T-cell (primary cell): Measurements from ENCODE around the gene FHIT. TPM values are rescaled to one million over a fixed set of nuclear protein-coding genes. Genes with fewer than 3 reads are reported as not detected.

Experiments
- ATAC-seq, 4 experiments: fragments of 200-7000 bp in 3 of 4; fragments of 150-1000 bp in 1 of 4; cut with Tn5 transposase; replicated peaks in 1 of 4; 1 replicate in 3 of 4; 2 replicates in 1 of 4; pipeline ENCODE4 v1.10.0; 2021; ENCODE audit warnings: moderate library complexity in 3 of 4, mild to moderate bottlenecking in 2 of 4, moderate number of reproducible peaks in 1 of 4
- CTCF ChIA-PET, 2 donors: fragments of 300-600 bp; sonication (Branson Sonifier 250); formaldehyde crosslinking; loops; one replicate each; lab custom pipeline; 2022; ENCODE audit warnings: antibody characterized with exemption in 2 of 2; lab: Charles Lee
- POLR2A ChIA-PET, 2 donors: fragments of 300-600 bp; sonication (Branson Sonifier 250); formaldehyde crosslinking; loops; one replicate each; lab custom pipeline; 2022; ENCODE audit warnings: antibody characterized with exemption in 2 of 2; lab: Charles Lee
- DNase-seq, 35 experiments: peaks; one replicate each; pipeline versions ENCODE4 v3.0.0 to v3.0.0-alpha.2; 2013 to 2023
- H3K27ac ChIP-seq: one replicate; pipeline ENCODE4 v1.5.1; 2013; ENCODE audit warnings: low read length
- H3K27me3 ChIP-seq, 2 experiments: replicated peaks in 1 of 2; 1 replicate in 1 of 2; 2 replicates in 1 of 2; pipeline versions ENCODE4 v1.6.1 to v1.7.0; 2013; ENCODE audit warnings: low read length in 1 of 2, mixed read lengths in 1 of 2; ENCODE audit not compliant: control insufficient read depth in 2 of 2, insufficient read depth in 2 of 2; ENCODE audit errors: extremely low read depth in 1 of 2
- H3K36me3 ChIP-seq, 2 donors: 1 replicate in 1 of 2; 2 replicates in 1 of 2; pipeline versions ENCODE4 v1.6.1 to v1.7.0; 2013; ENCODE audit warnings: low read length in 1 of 2; ENCODE audit not compliant: control insufficient read depth in 2 of 2, insufficient read depth in 1 of 2; ENCODE audit errors: extremely low read depth in 1 of 2
- H3K4me1 ChIP-seq, 2 experiments: 1 replicate in 1 of 2; 2 replicates in 1 of 2; pipeline versions ENCODE4 v1.6.1 to v1.7.0; 2013; ENCODE audit warnings: low read length in 2 of 2, mixed read lengths in 1 of 2; ENCODE audit not compliant: insufficient read depth in 2 of 2, control insufficient read depth in 1 of 2; ENCODE audit errors: extremely low read depth in 1 of 2
- H3K4me3 ChIP-seq, 2 donors: 1 replicate in 1 of 2; 2 replicates in 1 of 2; pipeline versions ENCODE4 v1.5.1 to v1.7.0; 2013; ENCODE audit warnings: mild to moderate bottlenecking in 2 of 2, low read length in 1 of 2, moderate library complexity in 1 of 2; ENCODE audit not compliant: control insufficient read depth in 1 of 2; ENCODE audit errors: extremely low read depth in 1 of 2
- H3K9me3 ChIP-seq: 2 replicates; pipeline ENCODE4 v1.7.0; 2013
- H3K27ac Mint-ChIP-seq, 2 donors: one replicate each; pipeline ENCODE4 v1.8.0; 2020 to 2021; ENCODE audit warnings: mild to moderate bottlenecking in 2 of 2, mixed read lengths in 2 of 2
- H3K27me3 Mint-ChIP-seq, 2 donors: one replicate each; pipeline ENCODE4 v1.8.0; 2021 to 2022; ENCODE audit warnings: mixed read lengths in 2 of 2
- H3K36me3 Mint-ChIP-seq: one replicate; pipeline ENCODE4 v1.8.0; 2021; ENCODE audit warnings: mixed read lengths
- H3K4me1 Mint-ChIP-seq, 3 donors: one replicate each; pipeline ENCODE4 v1.8.0; 2020 to 2022; ENCODE audit warnings: mixed read lengths in 3 of 3, mild to moderate bottlenecking in 1 of 3
- H3K4me3 Mint-ChIP-seq, 3 donors: one replicate each; pipeline ENCODE4 v1.8.0; 2020 to 2022; ENCODE audit warnings: mild to moderate bottlenecking in 3 of 3, mixed read lengths in 3 of 3, moderate library complexity in 3 of 3
- H3K9me3 Mint-ChIP-seq, 3 donors: one replicate each; pipeline ENCODE4 v1.8.0; 2020 to 2022; ENCODE audit warnings: mixed read lengths in 3 of 3
- WGBS: methylation state at CpG from one replicate; pipeline ENCODE4 v1.1.5; 2013; ENCODE audit warnings: missing lambda C conversion rate; ENCODE audit not compliant: insufficient coverage; 5-methylcytosine and 5-hydroxymethylcytosine counted together
- total RNA-seq, 35 experiments: library from RNA in 6 of 35; stranded (reverse) in 6 of 35; fragments of 120-200 nt in 1 of 35; gene quantifications; one replicate each; pipeline versions ENCODE4 v1.2.1 to v1.2.4 and lab custom pipeline; 2013 to 2026

FHIT gene
- total RNA-seq, 5 donors from 2014 or later (not counting 1 experiment from before 2014, with no cell fraction given), result 33.1 to 197 (median 78.3) TPM

DNA sequence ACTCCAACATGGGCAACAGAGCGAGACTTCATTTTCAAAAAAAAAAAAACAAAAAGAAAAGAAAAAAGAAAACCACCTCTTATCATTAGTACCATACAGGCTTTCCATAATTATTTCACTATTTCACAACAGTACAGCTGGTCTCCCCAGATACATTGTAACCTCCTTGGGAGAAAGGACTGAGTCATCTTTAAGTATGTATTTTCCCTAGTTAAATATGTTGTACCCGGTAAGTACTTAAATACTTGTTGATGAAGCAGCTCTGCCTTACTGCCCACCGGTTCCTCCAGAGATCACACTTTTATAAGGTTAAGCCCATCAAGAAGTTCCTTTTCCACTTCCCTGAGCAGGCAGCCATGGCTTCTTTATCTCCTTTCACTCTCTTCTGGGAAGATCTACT, 1412.0 kb downstream of the FHIT start:
- ATAC-seq, result no peak
- Histone ChIP-seq H3K9me3 (no peaks in the 10 kb centered on the region), H3K4me3 (no peak overlapping the region), H3K4me1 (peaks cover 9 to 12% of the 10 kb centered on the region in 2 experiments), H3K27ac (no peak overlapping the region), H3K36me3 (no peaks in the 10 kb centered on the region), H3K27me3 (no peaks in the 10 kb centered on the region)
- no peak for DNase-seq
- H3K36me3 Mint-ChIP-seq, result peaks cover 29% of the 10 kb centered on the region
- peaks cover 0 to 8% (median 0%) of the 10 kb centered on the region in 3 donors for H3K9me3 Mint-ChIP-seq
- no peak overlapping the region for H3K4me3 Mint-ChIP-seq
- POLR2A ChIA-PET, result no interaction called here
- peaks cover 21 to 52% (median 42%) of the 10 kb centered on the region in 3 donors for H3K4me1 Mint-ChIP-seq
- CTCF ChIA-PET, result interaction anchor here (0.5 to 1.9 kb wide), 2 partner anchors 19 to 31 kb away, joined by 5 to 10 read pairs; no protein-coding TSS in a partner anchor
- no peaks in the 10 kb centered on the region for H3K27me3 Mint-ChIP-seq
- WGBS, result 86% methylated on average over 2 of the region's 3 CpGs
- peak overlapping the region in 1 of 2 donors; percentile 11 for H3K27ac Mint-ChIP-seq

DNA sequence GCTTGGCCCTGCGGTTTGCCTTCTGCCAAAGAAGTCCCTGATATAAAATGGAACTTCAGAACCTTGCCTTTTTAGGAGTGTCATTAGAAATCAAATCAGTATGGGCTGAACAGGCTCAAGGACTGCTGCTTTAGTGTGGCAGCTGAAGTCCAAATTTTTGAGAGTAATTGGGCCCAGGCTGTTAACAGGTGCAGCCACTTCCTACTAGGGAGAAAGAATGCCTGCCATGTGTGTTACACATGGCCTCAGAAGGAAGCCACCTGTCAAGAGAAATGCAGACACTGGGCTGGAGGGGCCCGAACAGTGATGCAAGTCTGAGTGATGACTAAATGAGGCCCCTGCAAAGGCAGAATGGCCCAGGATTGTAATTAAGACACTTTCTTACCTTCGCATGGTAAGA, 1414.7 kb downstream of the FHIT start:
- no peaks in the 10 kb centered on the region for H3K36me3 ChIP-seq
- H3K27me3 ChIP-seq, result no peaks in the 10 kb centered on the region
- H3K4me1 ChIP-seq, result peaks cover 9 to 12% of the 10 kb centered on the region in 2 experiments
- CTCF ChIA-PET, result no interaction called here
- POLR2A ChIA-PET, result no interaction called here
- H3K36me3 Mint-ChIP-seq, result peaks cover 31% of the 10 kb centered on the region
- no peak overlapping the region for H3K4me3 ChIP-seq
- no peaks in the 10 kb centered on the region for H3K9me3 ChIP-seq
- no peak overlapping the region for H3K4me3 Mint-ChIP-seq
- ATAC-seq, result no peak
- H3K27me3 Mint-ChIP-seq, result no peaks in the 10 kb centered on the region
- peaks cover 0 to 8% (median 0%) of the 10 kb centered on the region in 3 donors for H3K9me3 Mint-ChIP-seq
- no peak overlapping the region for H3K27ac Mint-ChIP-seq
- DNase-seq, result no peak
- no peak overlapping the region for H3K27ac ChIP-seq
- 85% methylated on average over 2 of the region's 3 CpGs for WGBS
- H3K4me1 Mint-ChIP-seq, result peaks cover 20 to 43% (median 36%) of the 10 kb centered on the region in 3 donors

DNA sequence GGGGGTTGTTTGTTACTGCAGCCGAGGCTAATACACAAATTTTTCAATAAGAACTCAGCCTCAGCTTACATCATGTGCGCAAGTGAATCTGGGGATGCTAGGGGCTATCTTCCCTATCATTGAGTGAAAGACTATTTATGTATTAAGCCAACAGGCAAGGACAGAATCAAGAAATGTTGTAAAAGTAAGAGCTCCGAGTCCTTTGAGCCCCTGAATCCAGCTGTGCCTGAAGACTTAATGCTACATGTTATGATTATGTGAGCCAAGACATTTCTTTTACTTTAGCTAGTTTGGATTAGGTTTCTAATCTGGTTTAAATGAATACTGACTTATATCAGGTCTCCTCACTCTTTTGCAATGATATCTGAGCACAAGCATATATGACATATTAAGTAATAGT, 1418.5 kb downstream of the FHIT start:
- H3K9me3 Mint-ChIP-seq, result no peaks in the 10 kb centered on the region
- H3K4me3 ChIP-seq, result no peak overlapping the region
- POLR2A ChIA-PET, result no interaction called here
- 100% methylated on average over 1 of the region's 3 CpGs for WGBS
- no peak for DNase-seq
- no peaks in the 10 kb centered on the region for H3K4me1 ChIP-seq
- H3K27me3 ChIP-seq, result no peaks in the 10 kb centered on the region
- H3K27ac Mint-ChIP-seq, result no peak overlapping the region
- no peaks in the 10 kb centered on the region for H3K27me3 Mint-ChIP-seq
- H3K27ac ChIP-seq, result no peak overlapping the region
- no peak for ATAC-seq
- CTCF ChIA-PET, result interaction anchor here (0.5 kb wide), 2 partner anchors 19 to 608 kb away, joined by 3 to 4 read pairs; no protein-coding TSS in a partner anchor
- peaks cover 33% of the 10 kb centered on the region for H3K36me3 Mint-ChIP-seq
- no peaks in the 10 kb centered on the region for H3K9me3 ChIP-seq
- no peak overlapping the region for H3K4me3 Mint-ChIP-seq
- peaks cover 1 to 11% (median 9%) of the 10 kb centered on the region in 3 donors for H3K4me1 Mint-ChIP-seq
- no peaks in the 10 kb centered on the region for H3K36me3 ChIP-seq

DNA sequence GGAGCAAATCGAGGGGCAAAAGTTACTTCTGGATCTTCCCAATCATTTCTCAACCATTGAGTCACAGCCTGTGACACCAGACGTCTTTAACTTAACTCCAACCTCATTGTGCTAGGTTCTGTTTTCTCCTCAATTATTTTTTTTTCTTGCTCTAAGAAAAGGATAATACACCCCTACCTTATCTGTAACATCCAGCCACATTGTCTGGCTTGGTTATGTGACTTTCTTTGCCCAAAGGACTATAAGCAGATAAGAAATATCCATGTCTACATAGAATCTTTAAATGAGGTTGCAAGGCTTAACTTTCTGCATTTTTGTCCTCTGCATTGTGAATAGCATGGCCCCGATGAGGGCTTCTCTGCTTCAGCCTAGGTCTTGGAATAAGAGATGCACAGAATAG, 1419.0 kb downstream of the FHIT start:
- H3K4me1 ChIP-seq, result no peaks in the 10 kb centered on the region
- Mint-ChIP-seq H3K9me3 (no peaks in the 10 kb centered on the region), H3K36me3 (peaks cover 33% of the 10 kb centered on the region), H3K4me3 (no peak overlapping the region), H3K27ac (no peak overlapping the region), H3K4me1 (peaks cover 1 to 14% (median 11%) of the 10 kb centered on the region in 3 donors), H3K27me3 (no peaks in the 10 kb centered on the region)
- H3K4me3 ChIP-seq, result no peak overlapping the region
- ChIA-PET POLR2A (no interaction called here), CTCF (interaction anchor here in 1 of 2 donors (0.5 kb wide), 1 partner anchor 18 kb away, joined by 3 read pairs; no protein-coding TSS in a partner anchor)
- H3K27me3 ChIP-seq, result no peaks in the 10 kb centered on the region
- 70% methylated on average over 2 of the region's 3 CpGs for WGBS
- no peaks in the 10 kb centered on the region for H3K36me3 ChIP-seq
- ATAC-seq (no peak), DNase-seq (no peak)
- no peak overlapping the region for H3K27ac ChIP-seq
- H3K9me3 ChIP-seq, result no peaks in the 10 kb centered on the region

DNA sequence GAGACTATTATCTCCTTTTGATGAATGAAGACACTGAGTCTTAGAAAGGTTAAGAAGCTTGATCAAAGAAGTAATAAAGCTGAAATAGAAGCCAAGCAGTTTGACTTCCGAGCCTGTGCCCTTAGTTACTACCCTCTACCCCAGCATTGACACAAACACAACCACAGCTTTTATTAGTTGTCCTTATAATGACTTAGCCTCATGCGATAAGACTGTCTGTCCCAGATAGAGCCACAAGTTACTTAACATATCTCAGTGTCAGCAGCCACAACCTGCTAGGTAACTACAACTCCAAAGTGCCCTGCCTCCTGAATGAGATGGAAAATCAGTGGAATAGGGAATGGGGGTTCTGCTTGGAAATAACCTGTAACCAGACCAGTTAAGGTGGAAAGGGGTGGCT, 1419.9 kb downstream of the FHIT start:
- Histone ChIP-seq H3K27me3 (no peaks in the 10 kb centered on the region), H3K4me1 (peaks cover 0 to under 1% of the 10 kb centered on the region in 2 experiments), H3K4me3 (no peak overlapping the region), H3K9me3 (no peaks in the 10 kb centered on the region), H3K36me3 (no peaks in the 10 kb centered on the region), H3K27ac (no peak overlapping the region)
- Mint-ChIP-seq H3K36me3 (peaks cover 35% of the 10 kb centered on the region), H3K27me3 (no peaks in the 10 kb centered on the region), H3K4me3 (no peak overlapping the region), H3K27ac (no peak overlapping the region), H3K4me1 (peaks cover 1 to 19% (median 17%) of the 10 kb centered on the region in 3 donors), H3K9me3 (no peaks in the 10 kb centered on the region)
- ChIA-PET CTCF (interaction anchor here (0.6 kb wide), 2 partner anchors 24 to 1152 kb away, joined by 3 to 4 read pairs; no protein-coding TSS in a partner anchor), POLR2A (no interaction called here)
- DNase-seq (no peak), ATAC-seq (no peak)
- WGBS, result no CpG with 5 or more reads among the region's 2 CpGs

DNA sequence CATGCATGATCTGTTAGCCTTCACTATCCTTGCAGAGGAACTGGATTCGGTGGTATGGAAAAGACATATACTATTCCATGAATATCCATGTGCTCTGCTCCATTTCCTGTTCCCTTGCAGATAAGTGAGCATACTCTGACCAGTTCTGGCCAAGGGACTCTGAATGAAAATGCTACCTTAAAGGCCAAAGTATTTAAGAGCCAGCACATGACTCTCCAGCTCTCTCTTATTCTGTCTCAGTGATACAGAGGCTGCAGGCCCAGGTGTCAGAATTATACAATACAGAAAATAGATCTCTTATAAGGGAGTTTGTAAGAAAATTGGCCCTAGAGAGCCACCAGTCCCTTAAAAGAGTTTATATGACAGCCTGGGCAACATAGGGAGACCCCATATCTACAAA, 1421.7 kb downstream of the FHIT start:
- DNase-seq (no peak), ATAC-seq (no peak)
- no peak overlapping the region for H3K27ac ChIP-seq
- Mint-ChIP-seq H3K4me3 (no peak overlapping the region), H3K27ac (no peak overlapping the region), H3K36me3 (peaks cover 23% of the 10 kb centered on the region), H3K27me3 (no peaks in the 10 kb centered on the region), H3K4me1 (peaks cover 10 to 38% (median 34%) of the 10 kb centered on the region in 3 donors), H3K9me3 (no peaks in the 10 kb centered on the region)
- H3K4me3 ChIP-seq, result no peak overlapping the region
- no peaks in the 10 kb centered on the region for H3K27me3 ChIP-seq
- CTCF ChIA-PET, result interaction anchor here in 1 of 2 donors (0.6 kb wide), 1 partner anchor 12 kb away, joined by 4 read pairs; no protein-coding TSS in a partner anchor
- no peaks in the 10 kb centered on the region for H3K9me3 ChIP-seq
- 100% methylated on average over 1 of the region's 1 CpG for WGBS
- H3K36me3 ChIP-seq, result no peaks in the 10 kb centered on the region
- POLR2A ChIA-PET, result no interaction called here
- peaks cover 0 to 4% of the 10 kb centered on the region in 2 experiments for H3K4me1 ChIP-seq
